GM21390 (cell line): ENCODE measurements around the gene MYOF.
"Not testable (repeated sequence)": the region's sequence is repeated elsewhere in the genome, so short reads cannot be mapped to it uniquely, and the experiment has no call there.

ENCODE experiments used
- ATAC-seq: cut with Tn5 transposase; IDR thresholded peaks from one replicate; pipeline ENCODE4 v1.9.1; 2021; ENCODE audit not compliant: unreplicated experiment

Gene MYOF

DNA sequence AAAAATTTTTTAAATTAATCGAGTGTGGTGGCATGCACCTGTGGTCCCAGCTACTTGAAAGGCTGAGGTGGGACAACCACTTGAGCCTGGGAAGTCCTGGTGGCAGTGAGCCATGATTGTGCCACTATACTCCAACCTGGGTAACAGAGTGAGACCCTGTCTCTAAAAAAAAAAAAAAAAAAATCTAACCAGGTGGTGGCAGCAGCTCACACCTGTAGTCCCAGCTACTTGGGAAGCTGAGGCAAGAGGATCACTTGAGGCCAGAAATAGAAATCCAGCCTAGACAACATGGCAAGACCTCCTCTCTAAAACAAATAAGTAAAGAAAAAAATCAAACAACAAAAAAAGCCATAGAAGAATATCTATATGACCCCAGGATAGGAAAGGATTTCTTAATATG is 3.6 kb upstream of the MYOF start:
- ATAC-seq = no peak

DNA sequence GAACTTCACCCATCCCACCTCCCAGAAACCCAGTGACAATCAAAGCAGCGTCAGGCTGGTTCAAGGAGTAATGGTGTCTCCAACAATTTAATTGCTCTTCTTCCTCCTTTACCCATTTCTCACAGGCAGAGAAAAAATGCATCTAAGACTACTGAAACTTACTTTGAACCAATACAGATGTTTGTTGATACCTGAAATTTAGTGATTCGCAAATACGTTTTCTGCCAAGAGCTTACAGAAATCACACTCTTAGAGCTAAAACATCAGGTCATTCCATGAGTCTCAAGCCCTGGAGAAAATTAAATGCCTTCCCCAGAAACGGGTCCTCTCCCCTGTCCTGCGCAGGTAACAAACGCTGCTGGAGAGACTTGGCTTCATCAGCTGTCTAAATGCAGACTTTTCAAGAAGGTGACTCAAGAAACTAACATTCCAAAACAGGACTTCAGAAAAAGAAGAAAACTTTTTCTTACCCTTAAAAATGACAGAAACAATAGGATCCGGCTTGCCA is 443 bp downstream of the MYOF start:
- no peak for ATAC-seq

DNA sequence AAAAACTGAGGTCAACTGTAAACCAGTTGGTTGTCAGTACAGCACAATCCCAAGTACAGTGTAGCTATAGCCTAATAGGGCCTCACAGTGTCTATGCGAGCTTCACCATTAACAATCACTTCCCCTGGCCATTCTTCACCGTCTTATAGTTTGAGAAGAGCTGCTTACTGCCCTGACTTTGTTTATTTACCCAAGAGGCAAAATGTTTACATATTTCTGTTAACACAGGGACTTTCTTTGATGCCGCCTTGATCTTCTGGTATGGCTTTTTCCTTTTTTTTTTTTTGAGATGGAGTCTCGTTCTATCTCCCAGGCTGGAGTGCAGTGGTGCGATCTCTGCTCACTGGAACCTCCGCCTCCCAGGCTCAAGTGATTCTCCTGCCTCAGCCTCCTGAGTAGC is 3.3 kb downstream of the MYOF start:
- no peak for ATAC-seq

DNA sequence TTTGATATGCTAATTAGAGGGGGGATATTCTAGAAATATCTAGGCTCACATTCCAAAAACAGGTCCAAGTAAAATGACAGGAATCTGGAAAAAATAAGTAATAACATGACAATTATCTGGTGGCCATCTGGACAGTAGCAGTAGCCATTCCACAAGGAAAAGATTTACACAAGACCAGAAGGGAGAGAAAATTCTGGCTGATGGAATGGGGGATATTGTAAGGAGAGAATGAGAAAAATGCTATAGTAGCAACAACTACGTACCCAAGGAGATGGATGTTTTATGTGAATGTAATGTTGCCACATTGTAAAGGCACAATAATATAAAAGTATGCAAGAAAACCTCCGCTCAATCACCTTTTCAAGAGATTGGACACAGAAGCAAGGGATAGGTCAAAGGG is 5.4 kb downstream of the MYOF start:
- no peak for ATAC-seq

DNA sequence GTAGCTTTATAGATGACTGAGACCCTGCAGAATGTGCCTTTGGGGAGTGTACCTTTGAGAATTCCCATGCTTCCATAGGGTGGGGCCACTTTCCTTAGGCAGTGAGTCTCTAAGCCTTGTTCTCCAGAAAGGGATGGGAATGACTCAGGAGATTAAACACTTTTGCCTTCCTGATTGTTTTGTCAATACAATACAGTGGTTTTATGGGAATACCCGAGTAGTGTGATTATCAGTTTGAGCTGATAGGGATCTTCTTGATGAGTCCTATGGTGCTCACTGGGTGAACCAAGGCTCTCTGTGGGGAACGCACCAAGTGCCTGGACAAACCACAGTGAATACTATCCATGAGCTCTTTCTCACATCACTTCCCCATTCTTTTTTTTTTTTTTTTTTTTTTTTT is 6.3 kb downstream of the MYOF start:
- ATAC-seq = no peak

DNA sequence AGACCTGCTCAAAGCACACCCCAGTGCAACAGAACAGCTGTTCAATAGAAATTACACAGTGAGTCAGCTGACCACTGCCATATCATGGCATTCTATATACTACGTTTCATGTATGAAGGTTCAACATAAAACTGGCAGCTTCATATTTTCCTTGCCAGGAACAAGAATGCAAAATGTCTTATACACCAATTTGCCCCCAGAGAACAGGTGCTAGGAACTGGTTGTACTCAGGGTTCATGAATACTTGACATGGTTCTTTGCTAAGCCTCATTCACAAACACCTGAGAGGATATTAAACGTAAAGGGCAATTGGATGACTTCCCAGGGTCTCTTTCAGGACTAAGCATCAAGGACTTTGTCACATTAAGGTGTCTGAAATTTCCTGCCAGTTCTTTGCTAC is 6.9 kb downstream of the MYOF start:
- no peak for ATAC-seq

DNA sequence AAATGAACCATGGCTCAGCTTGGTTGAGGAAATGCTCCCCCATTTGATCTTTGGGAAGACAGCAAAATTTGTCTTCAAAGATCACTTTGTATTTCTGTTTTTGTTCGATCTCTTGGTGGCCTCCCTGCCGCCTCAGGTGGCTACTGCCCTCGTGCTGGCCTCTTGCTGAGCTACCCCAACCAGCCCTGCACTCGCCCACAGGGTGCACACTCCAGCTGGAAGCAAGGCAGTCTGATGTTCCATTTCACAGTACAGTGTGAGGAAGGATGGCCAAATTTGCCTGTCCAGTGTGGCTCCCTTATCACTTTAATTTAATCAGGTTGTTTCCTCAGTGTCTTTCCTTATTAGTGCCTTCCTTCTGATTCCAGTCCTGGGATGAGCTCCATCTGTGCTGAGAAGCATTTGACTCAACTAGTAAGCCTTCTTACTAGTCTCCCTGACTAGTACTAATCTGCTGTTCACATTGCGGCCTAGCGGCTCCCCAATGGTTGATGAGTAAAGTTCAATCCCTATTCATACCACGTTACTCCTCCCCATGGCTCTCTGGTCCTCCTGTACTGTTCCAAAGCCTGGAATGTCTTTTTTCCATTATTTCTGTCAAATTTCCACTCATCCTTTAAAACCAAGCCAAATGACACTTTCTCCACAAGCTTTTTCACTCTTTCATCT is 8.2 kb downstream of the MYOF start:
- ATAC-seq = no peak

DNA sequence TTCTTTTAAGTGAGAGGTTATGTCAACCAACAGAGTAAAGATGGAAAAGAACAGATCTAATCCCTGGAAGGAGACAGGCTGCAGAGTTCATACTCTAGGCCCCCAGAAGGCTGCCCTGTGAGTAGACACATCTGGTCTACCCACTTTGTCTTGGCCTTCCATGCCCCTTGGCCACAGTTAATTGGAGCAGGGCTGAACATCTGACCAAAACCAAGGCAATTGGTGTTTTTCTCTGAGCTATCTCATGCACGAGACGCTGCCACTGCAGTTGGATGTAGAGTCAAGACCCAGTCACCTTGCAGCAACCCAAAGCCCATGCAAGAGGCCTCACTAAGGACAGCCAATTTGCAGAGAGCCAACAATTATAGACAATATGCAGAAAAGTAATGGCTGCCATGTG is 9.0 kb downstream of the MYOF start:
- no peak for ATAC-seq

DNA sequence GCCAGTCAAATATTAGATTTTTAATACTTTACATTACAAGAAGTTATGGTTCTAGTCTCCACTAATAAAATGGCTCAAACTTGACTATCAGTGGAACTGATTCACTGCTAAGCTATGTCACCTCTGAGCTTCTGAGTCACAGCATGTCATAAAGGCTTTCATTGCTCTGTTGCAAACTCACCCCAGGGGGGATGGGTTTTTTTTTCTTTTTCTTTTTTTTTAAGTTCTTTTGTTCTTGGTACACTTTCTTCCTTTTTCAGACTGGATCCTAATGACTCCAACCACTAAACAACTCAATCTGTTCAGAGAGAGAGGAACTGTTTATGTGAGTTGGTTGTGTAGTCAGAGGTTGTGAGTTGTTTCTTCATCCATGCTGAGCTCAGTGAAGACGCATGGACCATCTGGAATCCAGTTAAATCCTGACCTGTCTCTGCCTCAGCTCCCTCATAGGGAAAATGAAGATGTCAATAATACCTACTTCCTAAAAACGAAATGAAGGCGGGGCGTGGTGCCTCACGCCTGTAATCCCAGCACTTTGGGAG is 11.0 kb downstream of the MYOF start:
- no peak for ATAC-seq

DNA sequence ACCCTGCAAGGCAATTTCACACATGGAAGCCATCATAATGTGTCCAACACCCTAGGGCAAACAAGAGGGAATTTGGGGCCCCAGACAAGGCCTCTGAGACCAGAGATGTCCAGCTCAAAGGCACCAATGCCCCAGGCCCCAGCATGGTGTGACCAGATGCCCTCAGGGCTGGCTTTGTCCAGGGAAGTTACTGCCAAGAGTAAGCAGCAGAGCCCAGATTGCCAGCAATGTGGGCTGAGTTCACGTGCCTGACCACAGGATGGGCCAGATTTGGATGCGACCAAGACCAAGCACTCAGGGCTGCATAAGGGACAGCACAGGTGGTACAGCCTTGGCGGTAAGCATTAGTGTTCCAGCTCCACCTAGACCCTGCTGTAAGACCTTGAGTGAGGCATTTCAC is 12.7 kb downstream of the MYOF start:
- no peak for ATAC-seq

DNA sequence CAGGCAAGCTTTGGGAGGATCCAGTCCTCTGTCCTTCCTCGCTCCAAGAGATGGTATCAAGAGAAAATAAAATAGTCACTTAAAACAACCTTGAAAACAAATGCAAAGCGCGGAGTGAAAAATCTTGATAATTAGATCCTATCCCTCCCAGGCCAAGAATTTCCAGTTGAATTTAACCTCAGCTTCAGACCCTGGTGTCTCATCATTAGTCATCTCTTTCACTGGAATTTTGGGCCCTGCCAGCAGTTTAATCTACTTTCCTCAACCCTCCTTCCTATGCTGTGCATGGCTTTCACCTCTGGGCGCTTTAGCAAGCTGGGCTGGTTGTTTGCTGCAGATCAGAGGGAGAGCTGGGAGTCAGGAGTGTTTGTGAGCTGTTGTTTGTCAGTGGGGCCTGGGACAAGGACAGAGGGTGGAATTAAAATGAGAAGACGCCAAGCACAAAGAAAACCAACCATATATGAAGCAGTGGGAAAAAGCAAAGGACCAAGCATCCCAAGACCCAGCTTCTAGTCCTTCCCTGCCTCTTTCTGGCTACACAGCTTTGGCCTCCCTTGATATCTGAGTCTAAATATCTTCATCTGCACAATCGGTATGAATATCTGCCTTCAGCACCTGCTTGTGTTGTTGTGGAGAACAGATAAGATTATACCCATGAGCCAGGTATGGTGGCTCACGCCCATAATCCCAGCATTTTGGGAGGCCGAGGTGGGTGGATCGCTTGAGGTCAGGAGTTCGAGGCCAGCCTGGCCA is 13.5 kb downstream of the MYOF start:
- no peak for ATAC-seq

DNA sequence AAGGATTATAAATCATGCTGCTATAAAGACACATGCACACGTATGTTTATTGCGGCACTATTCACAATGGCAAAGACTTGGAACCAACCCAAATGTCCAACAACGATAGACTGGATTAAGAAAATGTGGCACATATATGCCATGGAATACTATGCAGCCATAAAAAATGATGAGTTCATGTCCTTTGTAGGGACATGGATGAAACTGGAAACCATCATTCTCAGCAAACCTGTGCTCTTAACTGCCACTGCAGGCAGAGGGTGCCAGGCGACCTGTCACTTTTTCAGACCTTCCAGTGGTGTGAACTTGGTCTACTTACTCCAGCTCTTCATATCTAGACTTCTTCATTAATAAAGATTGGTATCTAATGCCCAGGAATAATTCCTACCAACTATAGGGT is 14.5 kb downstream of the MYOF start:
- not testable (repeated sequence) for ATAC-seq

DNA sequence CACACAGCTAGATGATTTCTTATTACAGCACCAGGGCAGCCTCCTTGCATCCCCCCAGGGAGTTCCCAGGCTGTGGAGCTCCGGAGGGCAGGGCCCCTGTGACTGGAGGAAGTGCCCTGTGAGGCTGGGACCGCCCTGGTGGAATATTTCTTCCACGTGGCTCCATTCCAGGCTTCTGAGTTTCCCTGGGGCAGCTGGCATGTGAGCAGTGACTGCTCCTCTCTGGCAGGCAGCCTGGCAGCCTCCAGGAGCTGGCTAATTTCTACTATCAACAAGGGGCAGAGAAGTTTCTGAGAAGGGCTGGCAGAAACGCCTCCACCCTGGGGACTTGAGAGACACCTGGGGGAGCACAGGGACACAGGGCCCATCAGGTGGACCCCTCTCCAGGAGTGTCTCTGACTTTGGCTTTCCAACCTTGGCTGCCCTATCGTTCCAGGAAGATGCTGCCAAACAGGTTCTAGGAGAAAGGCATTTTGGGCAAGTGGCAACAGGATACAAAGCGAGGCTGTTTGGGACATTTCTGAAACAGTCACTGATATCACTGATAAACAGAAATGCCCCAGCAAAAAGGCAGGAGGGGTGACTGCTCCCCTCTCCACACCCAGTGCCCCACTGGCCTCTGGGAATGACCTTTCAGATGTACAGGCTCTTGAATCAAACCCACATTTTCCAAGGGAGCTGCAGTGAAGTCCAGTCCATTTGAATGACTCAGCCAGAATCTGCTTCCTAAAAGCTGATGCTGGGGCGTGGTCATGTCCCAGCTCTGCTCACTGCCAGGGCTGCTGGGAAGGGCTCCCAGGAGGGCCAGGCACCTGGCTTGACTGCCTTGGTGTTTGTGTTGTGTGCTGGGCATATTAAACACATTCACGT is 16.1 kb downstream of the MYOF start:
- no peak for ATAC-seq

DNA sequence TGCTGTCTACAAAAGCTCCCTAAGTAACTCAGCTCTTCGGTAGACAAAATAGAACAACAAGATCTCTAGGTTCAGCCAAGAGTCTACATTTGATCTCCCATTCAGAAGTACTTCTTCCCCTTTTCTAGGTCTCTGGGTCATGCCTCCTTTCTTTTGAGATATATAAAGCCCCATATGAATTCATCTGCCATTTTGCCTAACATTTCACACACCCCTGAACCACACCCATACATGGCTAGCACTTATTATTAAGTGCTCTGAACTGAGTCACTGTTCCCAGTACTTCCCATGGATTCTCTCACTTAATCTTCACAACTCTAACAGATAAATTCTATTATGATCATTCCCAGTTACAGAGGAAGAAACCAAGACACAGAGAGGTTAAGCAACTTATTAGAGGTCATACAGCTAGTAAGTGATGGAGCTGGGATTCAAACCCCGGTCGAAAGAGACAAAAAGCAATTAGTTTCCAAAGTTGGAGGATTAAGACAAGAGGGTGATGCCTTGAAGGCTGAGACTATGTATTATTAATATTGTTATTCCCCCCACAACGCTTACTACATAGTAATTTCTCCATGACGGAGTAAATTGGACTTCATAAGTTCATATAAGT is 17.3 kb downstream of the MYOF start:
- ATAC-seq = no peak

DNA sequence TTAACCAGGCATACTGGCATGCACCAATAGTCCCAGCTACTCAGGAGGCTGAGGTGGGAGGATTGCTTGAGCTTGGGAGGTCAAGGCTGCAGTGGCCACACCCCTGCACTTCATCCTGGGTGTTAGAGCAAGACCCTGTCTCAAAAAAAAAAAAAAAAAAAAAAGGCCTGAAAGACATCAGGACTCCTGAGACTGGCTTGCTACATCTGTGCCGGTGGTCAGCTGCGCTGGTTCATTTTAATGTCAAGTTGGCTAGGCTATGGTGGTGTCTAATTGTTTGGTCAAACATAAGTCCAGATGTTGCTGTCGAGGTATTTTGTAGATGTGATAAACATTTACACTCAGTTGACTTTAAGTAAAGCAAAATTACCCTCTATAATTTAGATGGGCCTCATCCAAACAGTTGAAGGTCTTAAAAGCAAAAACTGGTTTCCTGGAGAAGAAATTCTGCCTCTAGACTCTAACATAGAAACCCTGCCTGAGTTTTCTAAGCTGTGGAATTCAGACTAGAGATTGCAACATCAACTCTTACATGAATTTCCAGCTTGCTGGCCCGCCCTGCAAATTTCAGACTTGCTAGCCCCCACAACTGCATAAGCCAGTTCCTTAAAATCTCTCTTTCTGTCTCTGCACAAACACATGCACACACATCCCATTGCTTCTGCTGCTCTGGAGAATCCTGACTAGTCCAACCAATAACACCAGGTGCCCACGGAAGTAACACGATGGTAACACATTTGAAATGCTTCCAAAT is 18.2 kb downstream of the MYOF start:
- no peak for ATAC-seq

DNA sequence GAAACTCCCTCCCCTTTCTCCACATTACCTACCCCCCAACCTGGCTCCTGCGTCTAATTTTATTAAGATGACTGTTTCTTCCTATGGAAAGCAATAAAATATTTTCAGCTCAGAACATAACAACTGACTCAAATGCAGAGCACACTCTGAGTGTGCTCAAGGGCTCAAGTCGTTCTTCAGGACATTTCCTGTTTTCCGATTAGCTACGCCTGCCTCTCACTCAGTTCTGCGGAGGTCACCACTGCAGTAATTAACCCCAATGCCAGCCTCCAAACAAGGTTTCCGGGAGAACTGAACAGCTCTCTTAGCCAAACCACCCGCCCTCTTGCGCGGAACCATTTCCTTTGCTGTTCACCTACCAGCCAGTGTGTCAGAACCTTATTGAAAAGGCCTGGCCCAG is 19.3 kb downstream of the MYOF start:
- no peak for ATAC-seq

DNA sequence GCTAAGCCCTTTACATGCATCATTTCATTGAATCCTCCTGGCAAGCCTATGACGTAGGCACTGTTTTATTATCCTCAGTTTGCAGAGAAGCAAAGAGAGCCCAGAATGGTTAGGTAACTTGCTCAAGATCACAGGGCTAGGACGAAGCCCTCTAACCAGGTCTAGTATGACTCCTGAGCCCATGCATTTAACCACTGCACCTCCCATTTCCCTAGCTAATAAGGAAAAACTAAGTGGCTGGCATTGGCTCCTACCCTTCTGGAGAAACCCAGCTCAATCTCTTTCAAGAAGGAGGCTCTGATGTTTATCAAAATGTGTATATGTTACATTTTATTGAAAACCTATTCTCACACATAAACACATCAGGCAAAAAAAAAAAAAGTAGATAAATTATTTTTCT is 19.8 kb downstream of the MYOF start:
- ATAC-seq = no peak

DNA sequence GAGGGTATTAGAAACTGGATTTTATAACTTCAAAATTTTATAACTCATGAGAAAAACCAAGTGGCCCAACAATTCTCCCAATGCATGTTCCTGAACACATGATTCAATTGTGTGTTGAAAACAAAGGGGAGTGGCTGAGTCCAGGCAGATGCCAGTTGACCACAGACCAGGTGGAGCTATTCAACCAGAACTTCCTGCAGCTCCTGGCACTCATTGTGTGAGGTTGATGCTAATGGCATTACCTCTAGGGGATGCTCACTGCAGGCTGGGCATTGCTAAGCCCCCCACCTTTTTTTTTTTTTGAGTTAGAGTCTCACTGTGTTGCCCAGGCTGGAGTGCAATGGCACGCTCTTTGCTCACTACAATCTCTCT is 20.3 kb downstream of the MYOF start:
- ATAC-seq = no peak

DNA sequence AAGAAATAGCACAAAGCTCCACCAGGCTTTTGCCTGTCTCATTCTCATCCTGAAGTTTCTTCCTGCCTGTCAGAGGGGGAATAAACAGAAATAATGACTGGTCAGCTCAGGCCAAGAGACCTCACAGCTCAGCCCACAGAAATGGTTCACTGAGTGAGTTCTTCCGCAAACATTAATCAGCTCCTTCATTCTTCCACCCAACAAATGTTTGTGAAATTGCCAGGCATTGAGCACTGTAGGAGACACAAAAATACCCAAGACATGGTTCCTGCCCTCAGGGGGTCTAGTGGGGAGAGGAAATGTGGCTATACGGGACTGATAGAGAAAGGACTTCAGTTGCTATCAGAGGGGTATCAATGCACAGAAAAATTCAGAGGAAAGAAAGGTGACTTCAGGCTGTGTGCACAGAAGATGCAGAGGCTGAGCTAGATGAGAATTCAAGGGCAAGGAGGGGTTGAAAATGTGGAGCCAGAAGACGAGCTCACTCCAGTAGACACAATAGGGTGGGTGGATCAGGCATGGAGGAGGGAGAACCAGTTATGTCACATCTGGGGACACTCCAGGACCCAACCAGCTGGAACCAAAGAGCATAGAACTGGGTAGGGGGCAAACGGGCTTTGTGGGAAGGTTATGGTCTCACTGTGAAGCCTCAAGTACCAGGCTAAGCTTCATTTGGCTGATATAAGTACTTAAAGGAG is 20.9 kb downstream of the MYOF start:
- no peak for ATAC-seq

DNA sequence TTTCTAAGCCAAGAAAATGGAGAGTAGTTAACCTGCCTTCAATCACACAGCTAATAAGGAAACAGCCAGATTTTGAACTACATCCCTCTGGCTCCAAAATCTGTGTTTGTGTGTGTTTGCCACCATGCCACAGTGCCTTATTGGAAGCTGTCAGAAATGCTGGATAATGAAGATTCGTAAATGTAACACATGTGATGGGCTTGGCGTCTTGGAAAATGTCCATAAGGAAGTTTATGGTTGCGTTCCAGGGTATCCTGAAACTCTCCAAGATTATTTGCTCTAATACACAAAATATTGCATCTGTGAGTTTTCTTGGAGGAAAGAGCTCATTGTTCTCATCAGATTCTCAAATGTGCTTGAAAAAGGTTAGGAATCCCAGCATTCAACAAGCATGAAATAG is 22.7 kb downstream of the MYOF start:
- no peak for ATAC-seq
